Measurements from ENCODE around the gene ATF3.

DNA sequence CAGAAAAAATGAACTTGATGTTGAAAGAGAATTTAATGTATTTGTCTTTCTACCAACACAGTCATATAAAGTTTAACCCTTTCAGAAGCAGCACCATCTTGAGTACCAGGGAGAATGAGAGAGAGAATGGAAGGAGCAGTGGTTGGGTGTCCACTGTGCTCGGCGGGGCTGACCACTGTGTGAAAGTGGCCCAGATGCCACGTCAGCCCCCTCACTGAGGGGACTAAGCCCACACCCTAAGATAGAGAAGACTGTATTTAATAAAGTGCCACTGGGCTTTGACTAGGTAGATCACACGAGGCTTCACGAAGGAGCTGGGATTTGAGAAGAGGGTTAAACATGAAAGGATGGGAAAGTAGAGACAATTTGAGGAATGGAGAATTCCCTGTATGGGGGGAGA lies 59.9 kb downstream of the ATF3 start:
- TF ChIP-seq, protein P1, sequence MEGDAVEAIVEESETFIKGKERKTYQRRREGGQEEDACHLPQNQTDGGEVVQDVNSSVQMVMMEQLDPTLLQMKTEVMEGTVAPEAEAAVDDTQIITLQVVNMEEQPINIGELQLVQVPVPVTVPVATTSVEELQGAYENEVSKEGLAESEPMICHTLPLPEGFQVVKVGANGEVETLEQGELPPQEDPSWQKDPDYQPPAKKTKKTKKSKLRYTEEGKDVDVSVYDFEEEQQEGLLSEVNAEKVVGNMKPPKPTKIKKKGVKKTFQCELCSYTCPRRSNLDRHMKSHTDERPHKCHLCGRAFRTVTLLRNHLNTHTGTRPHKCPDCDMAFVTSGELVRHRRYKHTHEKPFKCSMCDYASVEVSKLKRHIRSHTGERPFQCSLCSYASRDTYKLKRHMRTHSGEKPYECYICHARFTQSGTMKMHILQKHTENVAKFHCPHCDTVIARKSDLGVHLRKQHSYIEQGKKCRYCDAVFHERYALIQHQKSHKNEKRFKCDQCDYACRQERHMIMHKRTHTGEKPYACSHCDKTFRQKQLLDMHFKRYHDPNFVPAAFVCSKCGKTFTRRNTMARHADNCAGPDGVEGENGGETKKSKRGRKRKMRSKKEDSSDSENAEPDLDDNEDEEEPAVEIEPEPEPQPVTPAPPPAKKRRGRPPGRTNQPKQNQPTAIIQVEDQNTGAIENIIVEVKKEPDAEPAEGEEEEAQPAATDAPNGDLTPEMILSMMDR (IDR thresholded peaks at IDR 0.05; ENCODE audit: low read depth, low read length, poor library complexity, severe bottlenecking): no peak
- TF ChIP-seq EZH2phosphoT487 (IDR thresholded peaks at IDR 0.05; ENCODE audit: borderline replicate concordance, low read length): no peak
